ENCODE results near the gene RGS21.

GRCh38 chr1:192399161-192399560 lies 82.4 kb downstream of the RGS21 start:
- TF ChIP-seq POLR2AphosphoS5 (IDR thresholded peaks at IDR 0.05; ENCODE audit: low read depth, low read length) (no peak), TAF1 (IDR thresholded peaks at IDR 0.05; ENCODE audit: borderline replicate concordance, low read depth, low read length) (no peak)
